EH (cell line): ENCODE data around the gene DHX38.

Experiments
- DNase-seq: peaks from one replicate; pipeline ENCODE4 v3.0.0-alpha.2; 2015; ENCODE audit warnings: low read depth

DHX38 gene

DNA sequence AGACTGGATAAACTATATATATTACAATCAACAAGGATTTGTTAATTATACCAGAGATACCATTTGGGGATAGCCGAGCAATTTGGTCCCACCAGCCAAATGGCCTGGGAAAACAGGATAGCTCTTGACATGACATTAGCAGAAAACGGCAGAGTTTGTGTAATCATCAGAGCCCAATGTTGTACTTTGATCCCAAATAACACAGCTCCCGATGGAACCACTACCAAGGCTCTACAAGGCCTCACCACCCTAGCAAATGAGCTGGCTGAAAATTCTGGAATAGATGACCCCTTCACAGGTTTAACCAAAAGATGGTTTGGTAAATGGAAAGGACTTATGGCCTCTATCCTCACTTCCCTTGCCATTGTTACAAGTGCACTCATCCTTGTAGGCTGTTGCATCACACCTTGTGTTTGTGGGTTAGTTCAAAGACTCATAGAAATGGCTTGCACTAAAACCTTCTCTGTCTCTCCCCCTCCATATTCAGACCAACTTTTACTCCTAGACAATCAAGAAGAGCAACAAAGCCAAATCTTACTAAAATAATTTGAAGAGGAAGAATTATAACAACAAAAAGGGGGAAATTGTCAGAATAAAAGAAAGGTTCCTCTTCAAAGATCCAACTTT lies 9.8 kb upstream of the DHX38 start:
- no peak for DNase-seq

DNA sequence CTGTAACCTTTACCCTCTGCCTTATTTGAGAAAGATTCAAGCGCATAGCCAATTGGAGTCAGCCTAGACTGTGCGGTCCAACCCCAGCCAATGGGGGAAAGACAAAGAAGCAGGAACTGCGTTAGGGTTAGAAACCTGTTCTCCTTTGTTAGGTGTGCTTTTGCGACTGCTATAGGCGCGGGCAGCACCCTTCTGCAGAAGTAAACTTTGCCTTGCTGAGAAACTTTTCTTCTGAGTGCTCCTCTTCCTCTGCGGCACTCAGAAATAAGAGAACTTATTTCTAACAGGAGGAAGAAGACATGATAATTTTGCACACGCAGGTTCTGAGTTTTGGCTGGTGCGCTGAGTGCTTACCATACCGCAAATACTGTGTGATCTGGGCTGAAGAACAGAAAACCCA lies 9.2 kb upstream of the DHX38 start:
- DNase-seq: no peak

GRCh38 chr16:72085002-72085401 lies 8.6 kb upstream of the DHX38 start:
- no peak for DNase-seq

GRCh38 chr16:72091217-72091616 lies 2.4 kb upstream of the DHX38 start:
- DNase-seq: no peak

- peak; percentile 79 for DNase-seq
Measured at GRCh38 chr16:72092832-72093447, 707 bp upstream of the DHX38 start.

DNA sequence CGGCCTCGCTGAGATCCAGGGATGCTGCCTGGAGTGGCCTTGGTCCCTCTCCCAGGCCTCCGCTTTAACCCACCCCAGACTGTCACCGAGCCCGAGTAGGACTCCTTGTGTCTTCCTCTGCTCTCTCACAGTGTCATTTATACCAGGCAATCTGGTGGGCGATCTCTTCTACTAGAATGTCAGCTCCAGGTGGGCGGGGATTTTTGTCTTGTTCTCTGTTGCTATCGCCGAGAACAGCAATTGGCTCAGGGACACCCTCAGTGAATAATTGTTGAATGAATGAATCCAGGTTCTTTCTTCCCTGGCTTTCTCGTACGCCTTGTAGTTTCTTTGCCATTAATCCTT lies 591 bp downstream of the DHX38 start:
- no peak for DNase-seq

DNA sequence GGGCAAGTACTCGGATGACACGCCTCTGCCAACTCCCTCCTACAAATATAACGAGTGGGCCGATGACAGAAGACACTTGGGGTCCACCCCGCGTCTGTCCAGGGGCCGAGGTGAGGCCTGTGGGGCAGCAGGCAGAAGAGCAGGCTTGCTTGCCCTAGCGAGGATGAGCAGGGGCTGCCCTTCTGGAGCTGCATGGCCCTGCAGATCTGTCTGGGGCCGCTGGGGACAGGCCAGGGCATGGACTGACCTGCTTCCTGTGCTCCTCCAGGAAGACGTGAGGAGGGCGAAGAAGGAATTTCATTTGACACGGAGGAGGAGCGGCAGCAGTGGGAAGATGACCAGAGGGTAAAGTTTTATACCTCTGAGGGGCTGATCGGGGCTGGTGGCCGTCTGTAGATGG lies 5.3 kb downstream of the DHX38 start:
- DNase-seq: no peak

DNA sequence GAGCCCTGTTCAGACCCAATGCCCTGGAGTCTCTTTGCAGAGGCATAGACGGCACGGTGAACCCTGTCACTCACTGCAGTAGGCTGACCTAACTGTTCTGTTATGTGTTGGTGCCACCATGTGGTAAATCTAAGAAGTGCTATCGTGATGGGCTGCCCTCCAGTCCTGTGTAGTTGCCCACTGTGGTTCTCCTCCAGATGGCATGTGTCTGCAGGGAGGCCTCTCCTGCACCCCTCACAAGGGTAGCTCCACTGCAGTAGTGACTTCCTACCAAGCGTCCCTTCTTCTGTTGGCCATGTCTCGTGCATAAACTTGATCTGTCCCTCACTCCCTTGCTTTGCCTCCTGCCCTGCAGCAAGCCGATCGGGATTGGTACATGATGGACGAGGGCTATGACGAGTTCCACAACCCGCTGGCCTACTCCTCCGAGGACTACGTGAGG lies 5.8 kb downstream of the DHX38 start:
- DNase-seq: peak; percentile 58

DNA sequence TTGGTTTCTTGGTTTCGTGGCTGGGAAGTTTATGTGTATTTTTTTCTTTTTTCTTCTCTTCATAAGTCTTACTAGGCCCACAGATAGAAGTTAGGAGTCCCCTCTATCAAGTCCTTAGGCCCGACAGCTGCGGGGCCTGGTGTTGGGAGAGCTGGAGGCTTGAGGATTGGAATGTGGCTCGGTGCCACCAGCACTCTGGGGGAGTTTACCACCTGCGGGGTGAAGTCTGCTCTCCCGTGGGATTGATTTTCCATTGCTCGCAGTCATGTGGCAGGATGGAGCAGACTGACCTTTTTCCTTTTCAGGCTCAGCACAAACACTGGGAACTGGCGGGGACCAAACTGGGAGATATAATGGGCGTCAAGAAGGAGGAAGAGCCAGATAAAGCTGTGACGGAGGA lies 7.5 kb downstream of the DHX38 start:
- DNase-seq: no peak

DNA sequence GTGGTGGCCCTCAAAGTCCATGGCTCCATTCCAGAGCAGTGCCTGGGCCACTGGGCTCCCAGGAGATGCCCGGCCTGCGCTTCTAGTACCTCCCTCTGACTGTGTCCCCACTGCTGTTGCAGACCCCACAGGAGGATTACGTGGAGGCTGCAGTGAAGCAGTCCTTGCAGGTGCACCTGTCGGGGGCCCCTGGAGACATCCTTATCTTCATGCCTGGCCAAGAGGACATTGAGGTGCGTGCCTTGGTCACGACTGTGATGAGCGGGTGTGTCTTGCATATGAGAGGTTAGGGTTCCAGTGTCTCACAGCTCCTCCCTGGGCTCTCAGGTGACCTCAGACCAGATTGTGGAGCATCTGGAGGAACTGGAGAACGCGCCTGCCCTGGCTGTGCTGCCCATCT lies 11.3 kb downstream of the DHX38 start:
- DNase-seq: no peak

DNA sequence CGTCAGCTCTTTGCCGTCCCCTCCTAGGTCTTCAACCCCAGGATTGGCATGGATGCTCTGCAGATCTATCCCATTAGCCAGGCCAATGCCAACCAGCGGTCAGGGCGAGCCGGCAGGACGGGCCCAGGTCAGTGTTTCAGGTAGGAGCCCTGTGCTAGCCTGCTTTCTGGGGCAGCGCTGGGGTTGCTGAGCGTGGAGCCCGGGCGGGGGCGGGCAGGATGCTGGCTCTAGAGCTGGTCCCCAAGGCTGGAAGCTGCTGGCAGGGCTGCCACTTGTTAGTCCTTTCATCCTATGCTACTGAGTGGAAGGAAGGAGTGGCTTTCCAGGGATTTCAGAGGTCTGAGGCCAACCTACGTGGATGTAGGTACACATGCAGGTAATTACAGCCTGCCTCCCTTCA lies 12.3 kb downstream of the DHX38 start:
- DNase-seq: no peak

GRCh38 chr16:72107371-72107770 lies 13.7 kb downstream of the DHX38 start:
- no peak for DNase-seq

DNA sequence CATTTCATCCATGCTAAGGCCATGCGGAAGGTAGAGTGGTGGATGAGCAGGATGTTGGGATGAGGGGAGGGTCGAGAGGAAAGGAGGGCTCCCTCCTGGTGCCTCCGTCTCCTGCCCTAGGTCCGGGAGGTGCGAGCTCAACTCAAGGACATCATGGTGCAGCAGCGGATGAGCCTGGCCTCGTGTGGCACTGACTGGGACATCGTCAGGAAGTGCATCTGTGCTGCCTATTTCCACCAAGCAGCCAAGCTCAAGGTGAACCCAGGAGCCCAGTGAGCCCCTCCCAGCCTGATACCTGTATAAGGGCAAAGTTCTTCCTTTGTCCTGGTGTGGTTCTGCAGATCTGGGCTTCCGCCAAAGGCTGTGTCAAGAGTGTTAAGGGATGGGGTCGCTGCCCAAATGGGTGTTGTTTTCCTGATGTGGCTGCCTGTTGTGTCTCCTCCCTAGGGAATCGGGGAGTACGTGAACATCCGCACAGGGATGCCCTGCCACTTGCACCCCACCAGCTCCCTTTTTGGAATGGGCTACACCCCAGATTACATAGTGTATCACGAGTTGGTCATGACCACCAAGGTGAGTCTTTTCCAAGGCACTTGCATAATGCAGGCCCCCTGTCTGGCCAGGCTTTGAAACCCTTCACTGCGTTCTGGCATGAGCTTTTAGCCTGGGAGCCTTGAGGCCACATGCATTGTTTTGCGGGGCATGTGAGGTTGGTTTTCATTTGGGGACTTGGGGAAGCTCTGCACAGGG lies 14.9 kb downstream of the DHX38 start:
- DNase-seq: no peak

GRCh38 chr16:72109300-72109699 lies 15.7 kb downstream of the DHX38 start:
- no peak for DNase-seq

GRCh38 chr16:72109966-72110530 lies 16.4 kb downstream of the DHX38 start:
- no peak for DNase-seq

GRCh38 chr16:72110662-72111615 lies 17.3 kb downstream of the DHX38 start:
- no peak for DNase-seq

DNA sequence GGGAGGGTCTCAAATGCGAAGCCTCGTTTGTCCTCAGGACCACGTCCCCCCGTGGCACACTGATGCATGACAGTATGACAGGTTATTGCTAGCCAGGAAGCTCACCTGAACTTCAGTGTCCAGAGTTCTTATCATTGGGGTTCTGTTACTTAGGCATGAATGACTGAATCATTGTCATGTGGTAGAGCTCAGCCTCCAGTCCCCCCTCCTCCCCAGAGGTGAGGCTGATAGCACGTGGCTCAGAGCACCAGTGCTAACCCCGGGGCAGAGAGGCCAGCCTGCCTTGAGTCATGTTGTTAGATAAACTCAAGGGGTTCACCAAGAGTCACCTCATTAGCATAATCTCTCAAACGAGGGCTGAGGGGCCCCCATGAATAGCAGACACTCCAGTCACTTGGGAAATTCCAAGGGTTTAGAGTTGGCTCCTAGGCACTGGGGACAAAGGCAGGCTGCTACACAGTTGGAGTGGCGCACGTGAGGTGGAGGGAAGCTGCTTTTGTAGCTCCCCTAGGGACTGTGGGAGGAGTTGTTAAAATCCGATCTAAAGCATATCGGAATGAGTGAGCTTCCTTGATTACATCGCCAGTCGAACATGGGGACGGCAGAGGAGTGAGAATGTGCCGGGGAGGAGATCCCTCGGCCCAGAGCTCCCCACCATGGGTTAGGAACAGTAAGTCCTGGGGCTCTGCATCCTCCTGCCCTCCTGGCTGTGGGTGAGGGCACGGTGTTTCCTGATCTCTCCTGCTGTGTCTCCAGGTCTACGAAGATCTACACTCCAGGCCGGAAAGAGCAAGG lies 18.2 kb downstream of the DHX38 start:
- DNase-seq: no peak

GRCh38 chr16:72112452-72112792 lies 18.8 kb downstream of the DHX38 start:
- no peak for DNase-seq

DNA sequence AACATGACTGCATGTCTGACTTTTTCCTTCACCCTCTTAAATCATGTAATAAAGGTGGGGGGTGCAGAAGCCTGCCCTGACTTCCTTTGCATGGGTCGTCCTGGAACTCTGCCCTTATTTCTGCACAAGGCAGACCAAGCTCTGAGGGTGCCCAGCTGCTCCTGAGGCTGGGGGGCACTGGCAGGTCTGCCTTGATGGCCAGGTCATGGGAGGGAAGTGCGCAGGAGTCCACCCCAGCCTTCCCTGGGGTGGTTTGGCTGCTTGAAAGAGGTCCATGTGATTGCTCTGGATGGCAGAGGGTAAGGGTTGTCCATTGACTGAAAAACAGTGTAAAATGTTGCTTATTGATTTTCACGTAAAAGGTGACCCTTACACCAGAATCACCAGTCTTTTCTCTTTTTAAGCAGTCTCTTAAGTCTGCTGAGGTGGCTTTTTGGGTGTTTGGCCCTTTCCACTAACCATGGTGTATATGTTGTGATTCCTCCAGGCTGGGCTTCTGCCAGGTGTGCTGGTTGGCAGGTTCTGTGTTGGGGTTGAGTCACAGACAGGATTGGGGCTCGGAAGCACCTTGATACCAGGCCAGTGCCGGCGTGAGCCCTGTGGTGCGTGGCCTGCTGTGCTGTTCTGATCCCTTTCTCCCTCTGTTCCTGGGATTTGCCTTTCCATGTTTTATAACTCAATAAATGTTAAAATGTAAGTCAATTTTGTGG lies 19.4 kb downstream of the DHX38 start:
- no peak for DNase-seq

GRCh38 chr16:72113616-72113945 lies 19.9 kb downstream of the DHX38 start:
- DNase-seq: no peak

DNA sequence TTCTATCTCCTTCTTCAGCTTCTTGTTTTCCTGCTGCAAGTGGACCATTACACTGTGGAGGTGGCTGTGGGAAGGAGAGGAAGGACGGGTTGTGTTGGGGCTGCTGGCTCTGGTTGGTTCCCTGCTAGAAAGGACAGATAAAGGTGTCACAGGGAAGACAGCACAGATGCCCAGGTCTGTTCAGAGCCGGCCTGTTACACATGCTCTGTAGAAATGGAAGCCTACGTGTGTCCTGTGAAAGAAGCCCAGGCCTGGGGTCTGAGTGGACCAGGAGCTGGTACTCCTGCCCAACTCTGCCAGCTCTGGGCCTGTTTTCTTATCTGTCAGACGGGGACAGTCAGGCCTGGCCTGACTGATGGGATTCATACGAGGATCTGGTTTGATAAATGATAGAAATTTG lies 26.4 kb downstream of the DHX38 start:
- DNase-seq: no peak
